ENCODE results near the gene KLHL7.
"Not testable (repeated sequence)": the region's sequence is repeated elsewhere in the genome, so short reads cannot be mapped to it uniquely, and the experiment has no call there.

KLHL7 gene

GRCh38 chr7:23108995-23109394 lies 3.4 kb downstream of the KLHL7 start:
- no peaks in the 10 kb centered on the region for H3K36me3 ChIP-seq (ENCODE audit: control insufficient read depth, insufficient read depth, low read length)
- peaks cover 35% of the 10 kb centered on the region for H3K4me1 ChIP-seq (ENCODE audit: control insufficient read depth, insufficient read depth, low read length)
- no peak overlapping the region for H3K4me3 ChIP-seq (ENCODE audit: low read depth, low read length)
- H3K27ac ChIP-seq (ENCODE audit: low read depth, low read length), result no peak overlapping the region
- no peaks in the 10 kb centered on the region for H3K9me3 ChIP-seq (ENCODE audit: control insufficient read depth, insufficient read depth, low read depth, low read length)
- no peak overlapping the region for H3K9ac ChIP-seq (ENCODE audit: low read length)
- H3K27me3 ChIP-seq (ENCODE audit: control insufficient read depth, insufficient read depth, low read length), result no peaks in the 10 kb centered on the region

- Histone ChIP-seq H3K27ac (ENCODE audit: low read depth, low read length) (no peak overlapping the region), H3K4me1 (ENCODE audit: control insufficient read depth, insufficient read depth, low read length) (peaks cover 40% of the 10 kb centered on the region), H3K9ac (ENCODE audit: low read length) (no peak overlapping the region), H3K36me3 (ENCODE audit: control insufficient read depth, insufficient read depth, low read length) (no peaks in the 10 kb centered on the region), H3K4me3 (ENCODE audit: low read depth, low read length) (no peak overlapping the region), H3K27me3 (ENCODE audit: control insufficient read depth, insufficient read depth, low read length) (no peaks in the 10 kb centered on the region), H3K9me3 (ENCODE audit: control insufficient read depth, insufficient read depth, low read depth, low read length) (no peaks in the 10 kb centered on the region)
Measured at GRCh38 chr7:23109470-23109869, 3.9 kb downstream of the KLHL7 start.

DNA sequence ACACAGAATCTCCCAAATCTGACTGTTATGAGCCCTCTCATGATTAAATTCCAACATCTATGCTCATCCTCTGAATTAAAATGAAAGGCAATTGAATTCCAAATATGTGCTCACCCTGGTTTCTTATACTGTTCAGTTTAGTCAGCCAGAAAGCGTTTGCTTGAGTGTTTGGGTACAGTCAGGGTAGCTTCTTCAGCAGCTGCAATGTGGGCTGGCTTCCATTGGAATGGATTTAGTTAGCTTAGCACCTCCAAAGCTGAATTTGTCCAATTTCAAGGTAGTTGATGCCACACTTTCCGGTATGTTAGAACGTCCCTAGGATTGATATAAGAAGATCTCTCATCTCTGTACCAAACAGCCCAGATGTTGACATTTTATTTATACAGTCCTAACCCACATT lies 9.3 kb downstream of the KLHL7 start:
- Histone ChIP-seq H3K4me1 (ENCODE audit: control insufficient read depth, insufficient read depth, low read length) (peaks cover 69% of the 10 kb centered on the region), H3K9me3 (ENCODE audit: control insufficient read depth, insufficient read depth, low read depth, low read length) (no peaks in the 10 kb centered on the region), H3K36me3 (ENCODE audit: control insufficient read depth, insufficient read depth, low read length) (0 out of 2 replicates have a peak, but pooled peaks cover 5% of the 10 kb centered on the region), H3K27me3 (ENCODE audit: control insufficient read depth, insufficient read depth, low read length) (no peaks in the 10 kb centered on the region), H3K4me3 (ENCODE audit: low read depth, low read length) (no peak overlapping the region), H3K9ac (ENCODE audit: low read length) (no peak overlapping the region), H3K27ac (ENCODE audit: low read depth, low read length) (peak overlapping the region; percentile 61)

DNA sequence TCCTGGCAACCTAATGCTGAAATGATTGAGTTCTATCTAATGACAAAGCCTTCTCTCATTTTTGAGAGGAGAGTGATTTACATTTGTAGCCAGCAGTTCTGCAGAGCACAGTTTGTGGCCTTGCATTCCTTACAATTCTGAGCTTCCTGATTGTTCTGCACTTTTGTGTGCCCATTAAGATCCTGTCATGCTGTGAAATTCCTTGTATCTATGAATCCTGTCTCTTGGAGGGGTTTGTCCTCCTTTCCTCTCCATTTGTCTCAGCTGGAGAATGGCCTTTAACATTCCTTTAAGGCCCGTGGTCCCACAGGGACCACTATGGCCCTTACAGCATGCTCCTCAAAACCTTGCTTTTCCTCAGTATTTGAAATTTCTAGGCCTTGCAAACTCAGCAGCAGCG lies 10.4 kb downstream of the KLHL7 start:
- H3K36me3 ChIP-seq (ENCODE audit: control insufficient read depth, insufficient read depth, low read length), result 0 out of 2 replicates have a peak, but pooled peaks cover 6% of the 10 kb centered on the region
- H3K4me1 ChIP-seq (ENCODE audit: control insufficient read depth, insufficient read depth, low read length), result peaks cover 66% of the 10 kb centered on the region
- H3K9ac ChIP-seq (ENCODE audit: low read length), result peak overlapping the region; percentile 31
- no peaks in the 10 kb centered on the region for H3K9me3 ChIP-seq (ENCODE audit: control insufficient read depth, insufficient read depth, low read depth, low read length)
- peak overlapping the region; percentile 61 for H3K27ac ChIP-seq (ENCODE audit: low read depth, low read length)
- H3K27me3 ChIP-seq (ENCODE audit: control insufficient read depth, insufficient read depth, low read length), result no peaks in the 10 kb centered on the region
- H3K4me3 ChIP-seq (ENCODE audit: low read depth, low read length), result peak overlapping the region; percentile 8; the same call in 1 of the 2 replicates

GRCh38 chr7:23117841-23118240 lies 12.3 kb downstream of the KLHL7 start:
- no peak overlapping the region for H3K9ac ChIP-seq (ENCODE audit: low read length)

GRCh38 chr7:23120106-23120505 lies 14.5 kb downstream of the KLHL7 start:
- Histone ChIP-seq H3K27ac (ENCODE audit: low read depth, low read length) (no peak overlapping the region), H3K4me1 (ENCODE audit: control insufficient read depth, insufficient read depth, low read length) (peaks cover 33% of the 10 kb centered on the region), H3K27me3 (ENCODE audit: control insufficient read depth, insufficient read depth, low read length) (no peaks in the 10 kb centered on the region), H3K4me3 (ENCODE audit: low read depth, low read length) (no peak overlapping the region), H3K9me3 (ENCODE audit: control insufficient read depth, insufficient read depth, low read depth, low read length) (no peaks in the 10 kb centered on the region), H3K36me3 (ENCODE audit: control insufficient read depth, insufficient read depth, low read length) (peaks cover 18% of the 10 kb centered on the region; the same call in 1 of the 2 replicates), H3K9ac (ENCODE audit: low read length) (no peak overlapping the region)

More at GRCh38 chr7:23117841-23118240, 12.3 kb downstream of the KLHL7 start:
- Histone ChIP-seq H3K27ac (ENCODE audit: low read depth, low read length) (0 out of 2 replicates have a peak overlapping the region, but pooled peaks have one; percentile 60), H3K4me3 (ENCODE audit: low read depth, low read length) (no peak overlapping the region), H3K27me3 (ENCODE audit: control insufficient read depth, insufficient read depth, low read length) (no peaks in the 10 kb centered on the region), H3K9me3 (ENCODE audit: control insufficient read depth, insufficient read depth, low read depth, low read length) (no peaks in the 10 kb centered on the region), H3K4me1 (ENCODE audit: control insufficient read depth, insufficient read depth, low read length) (peaks cover 56% of the 10 kb centered on the region), H3K36me3 (ENCODE audit: control insufficient read depth, insufficient read depth, low read length) (0 out of 2 replicates have a peak, but pooled peaks cover 8% of the 10 kb centered on the region)

DNA sequence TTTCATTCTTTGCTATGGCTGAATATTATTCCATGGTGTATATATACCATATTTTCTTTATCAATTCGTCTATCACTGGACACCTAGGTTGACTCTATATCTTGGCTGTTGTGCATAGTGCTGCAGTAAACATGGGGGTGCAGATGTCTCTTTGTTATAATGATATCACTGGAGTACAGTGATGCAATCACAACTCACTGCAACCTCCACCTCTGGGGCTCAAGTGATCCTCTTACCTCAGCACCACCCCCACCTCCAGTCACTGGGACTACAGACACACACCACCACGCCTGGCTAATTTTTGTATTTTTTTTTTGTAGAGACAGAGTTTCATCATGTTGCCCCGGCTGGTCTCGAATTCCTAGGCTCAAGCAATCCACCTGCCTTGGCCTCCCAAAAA lies 15.6 kb downstream of the KLHL7 start:
- Histone ChIP-seq H3K4me1 (ENCODE audit: control insufficient read depth, insufficient read depth, low read length) (peaks cover 23% of the 10 kb centered on the region), H3K9me3 (ENCODE audit: control insufficient read depth, insufficient read depth, low read depth, low read length) (no peaks in the 10 kb centered on the region), H3K36me3 (ENCODE audit: control insufficient read depth, insufficient read depth, low read length) (peaks cover 28% of the 10 kb centered on the region), H3K4me3 (ENCODE audit: low read depth, low read length) (no peak overlapping the region), H3K27me3 (ENCODE audit: control insufficient read depth, insufficient read depth, low read length) (no peaks in the 10 kb centered on the region), H3K27ac (ENCODE audit: low read depth, low read length) (no peak overlapping the region), H3K9ac (ENCODE audit: low read length) (no peak overlapping the region)

DNA sequence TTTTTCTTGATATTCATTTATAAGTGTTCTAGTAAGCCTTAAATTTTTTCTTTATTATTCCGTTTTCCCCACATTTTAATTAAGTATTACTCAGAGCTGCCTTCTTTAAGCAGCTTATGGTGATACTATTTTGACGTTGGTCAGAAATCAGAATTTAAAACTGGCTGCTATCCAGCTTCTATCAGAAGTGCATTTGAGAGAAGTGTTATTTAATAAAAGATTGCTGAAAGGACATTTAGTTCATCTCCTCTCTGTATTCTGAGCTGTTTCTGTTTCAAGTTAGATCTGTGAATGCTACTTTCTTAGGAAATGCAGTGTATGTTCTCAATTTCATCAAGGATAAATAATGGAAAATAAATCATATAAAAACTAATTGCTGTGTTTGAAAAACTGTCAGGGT lies 17.4 kb downstream of the KLHL7 start:
- peaks cover 6% of the 10 kb centered on the region; the same call in 1 of the 2 replicates for H3K4me1 ChIP-seq (ENCODE audit: control insufficient read depth, insufficient read depth, low read length)
- H3K27ac ChIP-seq (ENCODE audit: low read depth, low read length), result no peak overlapping the region
- no peak overlapping the region for H3K4me3 ChIP-seq (ENCODE audit: low read depth, low read length)
- no peak overlapping the region for H3K9ac ChIP-seq (ENCODE audit: low read length)
- peaks cover 44% of the 10 kb centered on the region for H3K36me3 ChIP-seq (ENCODE audit: control insufficient read depth, insufficient read depth, low read length)
- H3K27me3 ChIP-seq (ENCODE audit: control insufficient read depth, insufficient read depth, low read length), result no peaks in the 10 kb centered on the region
- H3K9me3 ChIP-seq (ENCODE audit: control insufficient read depth, insufficient read depth, low read depth, low read length), result no peaks in the 10 kb centered on the region

GRCh38 chr7:23123465-23123864 lies 17.9 kb downstream of the KLHL7 start:
- H3K9ac ChIP-seq (ENCODE audit: low read length), result no peak overlapping the region
- H3K9me3 ChIP-seq (ENCODE audit: control insufficient read depth, insufficient read depth, low read depth, low read length), result no peaks in the 10 kb centered on the region
- no peak overlapping the region for H3K4me3 ChIP-seq (ENCODE audit: low read depth, low read length)
- no peak overlapping the region for H3K27ac ChIP-seq (ENCODE audit: low read depth, low read length)
- H3K27me3 ChIP-seq (ENCODE audit: control insufficient read depth, insufficient read depth, low read length), result no peaks in the 10 kb centered on the region
- H3K4me1 ChIP-seq (ENCODE audit: control insufficient read depth, insufficient read depth, low read length), result peaks cover 1% of the 10 kb centered on the region; the same call in 1 of the 2 replicates
- H3K36me3 ChIP-seq (ENCODE audit: control insufficient read depth, insufficient read depth, low read length), result peaks cover 42% of the 10 kb centered on the region

DNA sequence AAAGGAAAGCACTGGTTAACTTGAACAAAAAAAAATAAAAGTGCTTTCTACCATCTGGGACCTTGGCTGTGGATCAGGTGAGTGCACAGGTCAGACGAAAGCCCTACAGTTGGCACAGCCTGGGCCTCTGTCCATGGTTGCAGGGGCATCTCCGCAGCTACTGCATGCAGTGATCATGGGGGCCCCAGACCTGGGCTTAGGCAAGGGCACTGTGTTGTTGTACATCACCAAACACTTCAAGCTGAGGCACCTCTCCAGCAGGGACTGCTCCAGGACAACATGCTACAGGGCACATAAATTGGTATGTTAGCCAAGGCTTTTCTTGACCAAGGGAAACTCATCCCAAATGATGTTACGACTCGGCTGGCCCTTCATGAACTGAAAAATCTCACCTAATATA lies 23.5 kb downstream of the KLHL7 start:
- Histone ChIP-seq H3K9ac (ENCODE audit: low read length) (no peak overlapping the region), H3K27ac (ENCODE audit: low read depth, low read length) (no peak overlapping the region), H3K36me3 (ENCODE audit: control insufficient read depth, insufficient read depth, low read length) (peaks cover 59% of the 10 kb centered on the region), H3K4me1 (ENCODE audit: control insufficient read depth, insufficient read depth, low read length) (no peaks in the 10 kb centered on the region), H3K27me3 (ENCODE audit: control insufficient read depth, insufficient read depth, low read length) (no peaks in the 10 kb centered on the region), H3K9me3 (ENCODE audit: control insufficient read depth, insufficient read depth, low read depth, low read length) (no peaks in the 10 kb centered on the region), H3K4me3 (ENCODE audit: low read depth, low read length) (no peak overlapping the region)

DNA sequence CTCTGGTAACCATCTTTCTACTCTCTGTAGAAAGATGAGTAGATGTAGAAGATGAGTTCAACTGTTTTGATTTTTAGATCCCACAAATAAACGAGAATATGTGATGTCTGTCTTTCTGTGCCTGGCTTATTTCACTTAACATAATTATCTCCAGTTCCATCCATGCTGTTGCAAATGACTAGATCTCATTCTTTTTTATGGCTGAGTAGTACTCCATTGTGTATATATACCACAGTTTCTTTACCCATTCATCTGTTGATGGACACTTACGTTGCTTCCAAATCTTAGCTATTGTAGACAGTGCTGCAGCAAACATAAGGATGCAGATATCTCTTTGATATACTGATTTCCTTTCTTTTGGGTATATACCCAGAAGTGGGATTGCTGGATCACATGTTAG lies 26.2 kb downstream of the KLHL7 start:
- not testable (repeated sequence) for H3K4me1 ChIP-seq (ENCODE audit: control insufficient read depth, insufficient read depth, low read length); H3K27ac ChIP-seq (ENCODE audit: low read depth, low read length); H3K4me3 ChIP-seq (ENCODE audit: low read depth, low read length); H3K9ac ChIP-seq (ENCODE audit: low read length); H3K9me3 ChIP-seq (ENCODE audit: control insufficient read depth, insufficient read depth, low read depth, low read length); H3K27me3 ChIP-seq (ENCODE audit: control insufficient read depth, insufficient read depth, low read length)
- peaks cover 33% of the 10 kb centered on the region for H3K36me3 ChIP-seq (ENCODE audit: control insufficient read depth, insufficient read depth, low read length)

DNA sequence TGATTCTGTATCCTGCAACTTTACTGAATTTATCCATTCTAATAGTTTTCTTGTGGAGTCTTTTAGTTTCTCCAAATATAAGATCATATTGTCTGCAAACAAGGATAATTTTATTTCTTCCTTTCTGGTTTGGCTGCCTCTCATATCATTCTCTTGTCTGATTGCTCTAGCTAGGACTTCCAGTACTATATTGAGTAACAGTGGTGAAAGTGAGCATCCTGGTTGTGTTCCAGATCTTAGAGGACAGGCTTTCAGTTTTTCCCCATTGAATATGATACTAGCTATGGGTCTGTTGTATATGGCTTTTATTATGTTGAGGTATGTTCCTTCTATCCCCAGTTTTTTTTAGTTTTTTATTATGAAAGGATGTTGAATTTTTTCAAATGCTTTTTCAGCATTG lies 28.2 kb downstream of the KLHL7 start:
- Histone ChIP-seq H3K27ac (ENCODE audit: low read depth, low read length) (no peak overlapping the region), H3K9ac (ENCODE audit: low read length) (no peak overlapping the region), H3K36me3 (ENCODE audit: control insufficient read depth, insufficient read depth, low read length) (peaks cover 19% of the 10 kb centered on the region), H3K4me1 (ENCODE audit: control insufficient read depth, insufficient read depth, low read length) (0 out of 2 replicates have a peak, but pooled peaks cover 3% of the 10 kb centered on the region), H3K9me3 (ENCODE audit: control insufficient read depth, insufficient read depth, low read depth, low read length) (no peaks in the 10 kb centered on the region), H3K4me3 (ENCODE audit: low read depth, low read length) (no peak overlapping the region), H3K27me3 (ENCODE audit: control insufficient read depth, insufficient read depth, low read length) (no peaks in the 10 kb centered on the region)

All from HUES6 (cell line).